ENCODE data around the gene BUB1B.

- TF ChIP-seq CTCF (IDR thresholded peaks at IDR 0.05) (no peak), POLR2A (IDR thresholded peaks at IDR 0.05) (no peak)
Measured at GRCh38 chr15:40270246-40270995, 109.6 kb downstream of the BUB1B start.

Data from sigmoid colon (tissue), 3 donors.